HL-60/S4 treated with phorbol 12-myristate 13-acetate at 8.2 ng/mL for 4 days and 3 days (cell line): ENCODE measurements around the gene DCTPP1.

ENCODE experiments used
- in situ Hi-C: fragments of 300-500 bp; cut with MboI; formaldehyde crosslinking; loops from 2 replicates; pipeline ENCODE4 v1.15.0; 2022; ENCODE audit warnings: low sequenced_read_pairs

Gene DCTPP1

DNA sequence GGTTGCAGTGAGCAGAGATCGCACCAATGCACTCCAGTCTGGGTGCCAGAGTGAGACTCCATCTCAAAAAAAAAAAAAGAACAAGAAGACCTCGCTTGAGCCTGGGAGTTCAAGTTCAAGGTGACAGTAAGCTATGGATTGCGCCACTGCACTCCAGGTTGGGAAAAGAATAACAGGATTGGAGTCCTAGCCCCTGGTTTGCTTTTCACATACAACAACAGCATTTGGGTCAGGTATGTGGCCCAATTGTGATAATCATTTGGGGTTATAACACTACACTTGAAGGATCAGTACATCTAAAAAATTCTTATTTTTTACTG lies 19.2 kb upstream of the DCTPP1 start:
- in situ Hi-C loops = loop anchor here (10.0 kb wide), 2 partner anchors 46 to 156 kb away; no protein-coding TSS in a partner anchor

GRCh38 chr16:30447512-30448226 lies 17.8 kb upstream of the DCTPP1 start:
- in situ Hi-C loops = loop anchor here (10.0 kb wide), 2 partner anchors 47 to 157 kb away; no protein-coding TSS in a partner anchor

DNA sequence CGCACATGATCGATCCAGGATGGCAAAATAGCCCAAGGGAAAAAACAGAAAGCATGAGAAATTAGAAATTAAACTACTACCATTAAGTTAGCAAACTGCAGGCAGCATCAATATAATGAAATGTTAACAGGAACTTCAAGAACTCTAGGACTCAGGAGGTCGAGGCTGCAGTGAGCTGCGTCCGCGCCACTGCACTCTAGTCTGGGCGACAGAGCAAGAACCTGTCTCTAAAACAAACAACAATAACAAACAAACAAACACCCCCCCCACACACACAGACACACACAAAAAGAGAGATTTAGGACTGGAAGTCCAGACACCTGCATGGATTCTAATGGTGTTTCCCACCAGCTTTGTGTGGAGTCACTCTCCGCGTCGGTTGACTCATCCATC lies 16.4 kb upstream of the DCTPP1 start:
- in situ Hi-C loops = loop anchor here (10.0 kb wide), 2 partner anchors 49 to 159 kb away; no protein-coding TSS in a partner anchor

DNA sequence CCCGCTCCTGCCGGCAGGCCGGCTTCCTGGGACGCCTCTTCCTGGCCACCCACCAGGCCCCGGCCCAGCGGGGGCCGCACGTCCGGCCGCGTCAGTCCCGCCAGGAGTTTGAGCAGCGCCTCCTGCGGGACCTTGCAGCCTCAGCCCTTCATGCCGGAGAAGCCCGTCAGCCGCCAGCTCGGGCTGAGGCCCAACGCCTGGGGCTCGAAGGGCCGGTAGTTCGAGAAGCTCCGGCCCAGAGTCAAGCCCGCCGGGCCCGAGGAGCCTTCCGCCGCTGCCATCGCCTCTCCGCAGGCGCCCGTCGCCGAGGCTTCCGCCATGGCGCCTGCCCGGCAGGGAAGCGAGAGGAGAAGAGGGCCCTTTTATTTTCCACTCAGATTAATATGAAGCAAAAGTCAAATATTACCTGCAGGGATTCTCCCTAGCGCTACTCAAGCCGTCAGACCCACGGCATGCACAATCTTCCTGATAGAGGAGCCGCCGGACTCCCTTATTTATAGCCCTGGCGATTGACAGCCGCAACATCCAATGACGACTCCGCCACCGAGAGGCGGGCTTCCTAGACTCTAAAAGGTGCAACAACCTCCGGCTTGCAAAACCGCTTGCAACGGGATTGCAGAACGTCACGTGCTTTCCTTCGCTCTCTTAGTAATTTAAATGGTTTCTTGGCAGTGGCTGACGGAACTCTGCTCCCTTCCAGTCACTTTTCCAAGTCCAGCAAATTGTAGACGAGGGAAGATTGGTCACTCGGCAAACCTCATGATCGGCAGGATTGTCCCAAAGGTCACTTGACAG lies 15.8 kb upstream of the DCTPP1 start, which contains the start of gene SEPHS2:
SEPHS2 (minus strand) TSS at position 467 of the 795 bp plus-strand sequence; CDS start at position 320, 147 bp downstream.
- in situ Hi-C loops = loop anchor here (10.0 kb wide), 2 partner anchors 49 to 159 kb away; no protein-coding TSS in a partner anchor

DNA sequence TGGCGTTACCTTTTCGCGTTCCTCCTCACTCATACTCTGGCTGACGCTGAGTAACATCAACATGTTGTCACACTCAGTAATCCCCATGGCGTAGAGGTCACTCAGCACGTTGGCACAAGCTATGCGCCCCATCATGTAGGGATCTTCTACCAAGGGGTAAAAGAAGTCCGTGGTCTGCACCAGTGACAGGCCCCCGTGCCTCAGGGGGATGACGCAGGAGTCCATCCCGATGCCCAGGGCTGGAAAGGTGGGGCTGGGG lies 15.2 kb upstream of the DCTPP1 start:
- in situ Hi-C loops = loop anchor here (10.0 kb wide), 2 partner anchors 50 to 160 kb away; no protein-coding TSS in a partner anchor

DNA sequence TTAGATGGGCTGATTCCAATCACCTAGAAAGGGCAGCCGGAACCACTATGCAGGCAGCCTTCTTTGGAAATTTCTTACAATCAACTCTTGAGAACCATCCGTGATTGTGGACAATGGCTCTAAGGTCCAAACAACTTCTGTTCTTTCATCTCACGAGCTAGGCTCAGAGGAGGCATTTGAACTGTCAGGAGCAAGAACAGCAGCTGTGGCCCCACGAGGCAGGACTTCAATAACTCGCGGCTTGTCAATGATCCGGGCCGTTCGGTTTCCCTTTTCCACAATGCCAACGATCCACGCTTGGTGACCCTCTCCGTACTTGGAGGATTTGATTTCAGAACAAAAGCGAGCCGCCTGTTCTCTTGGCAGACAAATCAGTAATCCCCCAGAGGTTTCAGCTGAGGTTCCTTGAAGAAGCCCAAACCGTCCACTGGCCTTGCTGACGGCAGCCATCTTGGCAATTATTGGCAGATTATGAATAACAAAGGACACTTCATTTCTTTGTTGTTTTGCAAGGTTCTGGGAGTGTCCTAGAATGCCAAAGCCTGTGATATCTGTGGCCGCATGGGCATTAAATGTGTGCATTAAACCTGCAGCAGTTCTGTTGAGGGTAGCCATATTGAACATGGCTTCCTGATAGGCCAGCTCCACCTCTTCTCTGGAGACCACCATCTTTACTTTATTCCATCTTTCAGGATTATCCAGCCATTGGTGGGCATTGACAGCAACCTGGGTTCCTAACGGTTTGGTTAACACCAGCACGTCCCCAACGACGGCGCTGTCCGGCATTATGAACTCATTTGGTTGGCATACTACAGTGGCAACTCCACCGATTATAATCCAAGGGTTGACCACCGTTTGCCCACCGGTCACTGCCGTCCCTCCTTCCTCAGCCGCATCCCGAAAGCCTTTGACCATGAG lies 14.7 kb upstream of the DCTPP1 start:
- in situ Hi-C loops = loop anchor here (10.0 kb wide), 2 partner anchors 50 to 160 kb away; no protein-coding TSS in a partner anchor

GRCh38 chr16:30443631-30444030 lies 13.8 kb upstream of the DCTPP1 start:
- in situ Hi-C loops = loop anchor here (10.0 kb wide), 2 partner anchors 51 to 161 kb away; no protein-coding TSS in a partner anchor

DNA sequence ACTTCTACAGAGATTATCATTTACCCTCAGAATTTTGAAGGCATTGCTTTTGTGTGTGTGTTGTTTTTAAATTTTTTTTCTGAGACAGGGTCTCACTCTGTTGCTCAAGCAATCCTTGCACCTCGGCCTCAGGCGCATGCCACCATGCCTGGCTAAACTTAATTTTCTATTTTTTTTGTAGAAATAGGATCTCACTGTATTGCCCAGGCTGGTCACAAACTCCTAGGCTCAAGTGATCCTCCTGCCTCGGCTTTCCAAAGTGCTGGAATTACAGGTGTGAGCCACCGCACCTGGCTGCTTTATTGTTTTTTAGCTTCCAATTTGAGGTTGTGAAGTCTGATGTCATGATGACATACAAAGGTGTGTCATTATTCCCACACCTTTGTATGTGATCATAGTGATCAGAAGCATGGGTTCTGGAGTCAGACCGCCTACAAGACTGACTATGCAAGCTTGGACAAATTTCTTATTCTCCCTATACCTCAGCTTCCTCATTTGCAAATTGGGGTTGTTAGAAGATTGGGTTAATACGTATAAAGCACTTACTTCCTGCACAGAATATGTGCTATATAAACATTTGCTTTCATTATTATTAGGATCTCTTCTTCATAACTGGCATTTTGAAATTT lies 10.0 kb upstream of the DCTPP1 start:
- in situ Hi-C loops = loop anchor here (10.0 kb wide), 3 partner anchors 55 to 165 kb away; partner anchors contain the start of gene ZNF768

GRCh38 chr16:30438835-30439234 lies 9.0 kb upstream of the DCTPP1 start:
- in situ Hi-C loops = loop anchor here (10.0 kb wide), 1 partner anchor 86 kb away; the partner anchor contains the start of gene ZNF768

- in situ Hi-C loops = loop anchor here (10.0 kb wide), 1 partner anchor 87 kb away; the partner anchor contains the start of gene ZNF768
These were observed 7.7 kb upstream of the DCTPP1 start for GRCh38 chr16:30437511-30438046.

DNA sequence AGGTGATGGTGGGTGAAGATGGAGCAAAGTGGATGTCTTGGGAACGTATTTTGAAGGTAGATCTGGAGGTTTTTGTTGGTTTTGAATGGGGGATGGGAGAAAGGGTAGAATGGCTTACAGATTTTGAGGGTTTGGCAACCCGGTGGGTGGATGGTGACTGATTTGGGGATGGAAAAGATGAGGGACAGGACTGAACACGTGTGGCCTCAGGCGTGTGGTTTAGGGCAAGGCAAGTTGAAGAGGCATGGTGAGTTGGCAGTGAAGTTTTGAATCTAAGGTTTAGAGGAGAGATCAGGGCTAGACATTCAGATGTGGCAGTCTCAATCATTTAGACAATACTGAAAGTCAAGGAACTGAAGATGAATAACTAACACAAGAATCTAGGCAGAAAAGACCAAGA lies 5.0 kb upstream of the DCTPP1 start:
- in situ Hi-C loops = loop anchor here (10.0 kb wide), 1 partner anchor 90 kb away; the partner anchor contains the start of gene ZNF768

DNA sequence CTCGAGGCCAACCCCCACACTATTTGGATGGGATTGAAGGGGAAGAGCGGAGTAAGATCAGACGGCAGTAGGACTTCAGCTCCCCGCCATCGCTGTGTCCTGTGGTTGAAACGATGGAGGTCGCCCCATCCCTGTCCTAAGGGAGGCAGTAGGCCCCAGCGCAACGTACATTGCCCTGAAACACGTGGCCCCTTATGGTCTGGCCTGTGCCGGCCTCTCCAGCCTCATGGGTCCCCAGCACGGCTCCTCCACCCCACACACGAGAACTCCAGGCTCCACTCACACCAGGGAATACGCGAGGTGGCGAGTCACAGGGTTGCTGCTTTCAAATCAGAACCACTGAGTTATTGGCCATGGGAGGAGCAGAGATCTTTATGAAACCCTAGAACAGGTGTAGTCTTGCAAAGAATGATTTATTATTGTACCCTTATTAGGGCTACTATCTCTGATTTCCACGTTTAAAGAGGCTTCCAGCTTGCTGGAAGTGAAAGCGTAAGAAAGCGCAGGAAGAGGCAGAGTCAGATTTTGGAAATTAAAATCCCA lies 669 bp upstream of the DCTPP1 start:
- in situ Hi-C loops = loop anchor here (10.0 kb wide), 1 partner anchor 94 kb away; the partner anchor contains the start of gene ZNF768

GRCh38 chr16:30429418-30429677 lies 482 bp downstream of the DCTPP1 start:
- in situ Hi-C loops = no loop called here

DNA sequence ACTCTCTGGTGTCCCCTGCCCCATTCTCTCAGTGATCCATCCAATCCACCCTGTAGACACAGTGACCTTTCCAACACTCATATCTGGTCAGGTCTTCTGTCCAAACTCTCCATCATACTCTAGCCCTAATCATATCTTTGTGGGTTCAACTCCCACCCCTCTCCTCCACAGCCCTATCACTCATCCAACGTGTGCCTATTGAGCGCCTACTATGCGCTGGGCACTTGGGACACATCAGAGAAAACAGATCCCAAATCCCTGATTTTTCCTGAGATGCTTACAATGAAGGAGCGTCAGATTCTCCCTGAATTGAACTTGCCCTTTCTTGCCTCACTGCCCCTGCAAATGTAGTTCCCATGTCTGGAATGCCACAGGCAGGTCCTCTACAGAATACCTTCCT lies 1.8 kb downstream of the DCTPP1 start:
- in situ Hi-C loops = no loop called here

- in situ Hi-C loops = no loop called here
These were observed 8.8 kb downstream of the DCTPP1 start for GRCh38 chr16:30421010-30421409.

DNA sequence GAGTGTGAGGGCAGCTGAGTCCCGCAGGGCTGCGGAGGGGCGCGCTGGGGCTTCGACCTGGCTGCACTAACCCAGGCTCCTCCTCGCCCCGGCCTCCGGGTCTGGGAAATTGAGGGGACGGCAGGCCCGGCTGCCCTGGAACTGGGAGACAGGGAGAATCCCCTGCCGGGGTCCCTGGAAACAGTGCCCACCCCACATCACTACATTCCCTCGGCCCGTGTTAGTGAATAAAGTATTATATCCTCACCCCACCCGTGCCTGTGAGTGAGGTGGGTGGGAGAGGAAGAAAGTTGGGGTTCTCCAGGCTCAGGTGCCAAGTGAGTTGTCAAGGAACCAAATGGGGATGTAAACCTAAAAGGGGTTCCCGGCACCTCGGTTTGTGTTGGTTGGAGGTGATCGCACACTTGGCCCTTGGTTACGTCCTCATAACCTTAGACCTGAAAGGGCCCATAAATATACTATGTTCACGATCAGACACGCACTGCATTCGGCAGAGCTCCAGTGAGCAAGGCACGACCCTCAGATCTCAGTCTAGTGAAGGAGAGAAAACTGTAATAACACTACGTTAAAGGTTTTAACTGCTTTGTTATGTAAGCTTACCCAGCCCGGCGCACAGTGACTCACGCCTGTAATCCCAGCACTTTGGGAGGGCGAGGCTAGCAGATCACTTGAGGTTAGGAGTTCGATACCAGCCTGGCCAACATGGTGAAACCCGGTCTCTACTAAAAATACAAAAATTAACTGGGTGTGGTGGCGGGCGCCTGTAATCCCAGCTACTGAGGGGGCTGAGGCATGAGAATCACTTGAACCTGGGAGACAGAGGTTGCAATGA lies 11.3 kb downstream of the DCTPP1 start:
- in situ Hi-C loops = no loop called here

- in situ Hi-C loops = no loop called here
These were observed 12.1 kb downstream of the DCTPP1 start for GRCh38 chr16:30417529-30418349.
